K562 (cell line): Measurements from ENCODE around the gene VSNL1. TPM values are rescaled to one million over a fixed set of nuclear protein-coding genes. Genes with fewer than 3 reads are reported as not detected.

ENCODE experiments used
- ATAC-seq: fragments of 200-7000 bp; cut with Tn5 transposase; 3 replicates; pipeline ENCODE4 v1.9.1; 2020; ENCODE audit warnings: moderate library complexity
- BruUV-seq: library from RNA; stranded (reverse); fragments of 400-500 nt; replicated peaks from 2 replicates; lab custom pipeline; 2021; lab: Mats Ljungman, UMichigan
- CTCF ChIA-PET: fragments of 300-600 bp; formaldehyde crosslinking; extraction: SDS; loops from one replicate; lab custom pipeline; 2021; ENCODE audit warnings: low intra/inter-chr PET ratio; lab: Yijun Ruan, JAX
- POLR2A ChIA-PET: fragments of 300-600, 350-650 bp; sonication (Branson Sonifier 250); formaldehyde crosslinking; extraction: SDS; loops from one replicate; lab custom pipeline; 2021; ENCODE audit warnings: antibody characterized with exemption, inconsistent platforms; lab: Yijun Ruan, JAX
- DNase-seq, 4 experiments: peaks; one replicate each; pipeline versions ENCODE4 v3.0.0 to v3.0.0-alpha.2; 2011 to 2018; ENCODE audit warnings: low spot score in 3 of 4, mixed read lengths in 3 of 4; ENCODE audit errors: extremely low read depth in 1 of 4
- FAIRE-seq: peaks from 2 replicates; lab custom pipeline; 2011; peaks lifted over from hg19 to GRCh38; lab: Jason Lieb, UNC
- H2AFZ ChIP-seq: 2 replicates; pipeline ENCODE4 v1.6.0; 2011; ENCODE audit warnings: low read depth, low read length, control low read depth, inconsistent platforms
- H3K27ac ChIP-seq: fragments of 200-600 bp; 3 replicates; pipeline ENCODE4 v1.8.0; 2011; ENCODE audit warnings: low read depth, mild to moderate bottlenecking, control low read depth, inconsistent platforms, low read length, moderate library complexity, mixed read lengths; ENCODE audit errors: extremely low read depth
- H3K27me3 ChIP-seq, 2 experiments: fragments of 300-600 bp in 1 of 2; 2 replicates in 1 of 2; 3 replicates in 1 of 2; pipeline versions ENCODE4 v1.6.0 to v1.8.0; 2011; ENCODE audit warnings: inconsistent platforms in 2 of 2, low read length in 2 of 2, mild to moderate bottlenecking in 1 of 2, mixed read lengths in 1 of 2, moderate library complexity in 1 of 2; ENCODE audit not compliant: control insufficient read depth in 2 of 2, insufficient read depth in 2 of 2
- H3K36me3 ChIP-seq: fragments of 300-600 bp; 3 replicates; pipeline ENCODE4 v1.8.0; 2011; ENCODE audit warnings: mild to moderate bottlenecking, low read length, inconsistent platforms; ENCODE audit not compliant: control insufficient read depth, insufficient read depth
- H3K4me1 ChIP-seq, 2 experiments: fragments of 200-600 bp in 1 of 2; replicated peaks in 1 of 2; 2 replicates in 1 of 2; 3 replicates in 1 of 2; pipeline versions ENCODE4 v1.5.1 to v1.8.0; 2011; ENCODE audit warnings: inconsistent platforms in 2 of 2, low read length in 2 of 2, mild to moderate bottlenecking in 1 of 2, mixed read lengths in 1 of 2, moderate library complexity in 1 of 2; ENCODE audit not compliant: control insufficient read depth in 2 of 2, insufficient read depth in 2 of 2
- H3K4me2 ChIP-seq: 2 replicates; pipeline ENCODE4 v1.6.1; 2011; ENCODE audit warnings: low read length, control low read depth, inconsistent platforms, mixed read lengths; ENCODE audit not compliant: insufficient read depth
- H3K4me3 ChIP-seq: fragments of 200-600 bp; sonication (generic), shearing (Covaris generic); 2 replicates; pipeline ENCODE4 v1.5.1; 2016; ENCODE audit warnings: control low read depth, inconsistent platforms
- H3K79me2 ChIP-seq: fragments of 200-600 bp; 3 replicates; pipeline ENCODE4 v1.8.0; 2011; ENCODE audit warnings: low read length, inconsistent platforms; ENCODE audit not compliant: control insufficient read depth, insufficient read depth
- H3K9ac ChIP-seq, 2 experiments: 2 replicates each; pipeline versions ENCODE4 v1.6.0 to v1.6.1; 2011; ENCODE audit warnings: low read depth in 2 of 2, low read length in 2 of 2, control low read depth in 1 of 2, inconsistent platforms in 1 of 2, mild to moderate bottlenecking in 1 of 2, mixed read lengths in 1 of 2; ENCODE audit not compliant: insufficient read depth in 1 of 2
- H3K9me1 ChIP-seq: one replicate; pipeline ENCODE4 v1.6.0; 2011; ENCODE audit warnings: inconsistent platforms, mild to moderate bottlenecking, low read length, moderate library complexity; ENCODE audit not compliant: control insufficient read depth, insufficient read depth
- H3K9me3 ChIP-seq: replicated peaks from 2 replicates; pipeline ENCODE4 v1.5.1; 2011; ENCODE audit warnings: low read depth, low read length, inconsistent platforms; ENCODE audit not compliant: control insufficient read depth, insufficient read depth
- H4K20me1 ChIP-seq: replicated peaks from 2 replicates; pipeline ENCODE4 v1.6.1; 2011; ENCODE audit warnings: low read length, inconsistent platforms, mixed read lengths; ENCODE audit not compliant: control insufficient read depth, insufficient read depth
- ATF7 ChIP-seq: fragments of 450-650 bp; IDR thresholded peaks from 2 replicates; pipeline ENCODE4 v1.7.1; 2014; ENCODE audit warnings: mild to moderate bottlenecking, moderate library complexity
- CTBP1 ChIP-seq: fragments of 450-650 bp; IDR thresholded peaks from 2 replicates; pipeline ENCODE4 v1.6.1; 2016; ENCODE audit warnings: borderline replicate concordance
- ETV1 ChIP-seq: fragments of 450-650 bp; conservative IDR thresholded peaks from 2 replicates; pipeline ENCODE4 v1.6.1; 2016; ENCODE audit warnings: missing genetic modification characterization, control low read depth, low read depth, missing compliant biosample characterization
- HDGF ChIP-seq: fragments of 450-650 bp; IDR thresholded peaks from 2 replicates; pipeline ENCODE4 v1.6.1; 2016
- MBD2 ChIP-seq: sonication (generic); IDR thresholded peaks from 2 replicates; pipeline ENCODE4 v1.6.1; 2016; ENCODE audit warnings: low read depth, borderline replicate concordance
- NELFE ChIP-seq: IDR thresholded peaks from 2 replicates; pipeline ENCODE4 v1.6.1; 2011; ENCODE audit warnings: mild to moderate bottlenecking; ENCODE audit not compliant: insufficient read depth, insufficient read length
- PCBP1 ChIP-seq: fragments of 200-400 bp; formaldehyde crosslinking; IDR thresholded peaks from 2 replicates; pipeline ENCODE4 v1.6.1; 2018; ENCODE audit warnings: mild to moderate bottlenecking, low read depth, low read length; ENCODE audit not compliant: poor library complexity, severe bottlenecking
- RFX7 ChIP-seq: fragments of 250-450 bp; sonication (Bioruptor Pico); IDR thresholded peaks from 2 replicates; pipeline ENCODE4 v1.5.1; 2021; ENCODE audit warnings: mild to moderate bottlenecking
- RNF219 ChIP-seq: fragments of 250-450 bp; sonication (Bioruptor Pico); IDR thresholded peaks from 2 replicates; pipeline ENCODE4 v1.5.0; 2022; ENCODE audit warnings: mild to moderate bottlenecking
- ZBTB7A ChIP-seq: IDR thresholded peaks from 2 replicates; pipeline ENCODE4 v1.6.1; 2011; ENCODE audit warnings: low read depth, mild to moderate bottlenecking, low read length, moderate library complexity, borderline replicate concordance; ENCODE audit not compliant: control insufficient read depth
- ZFX ChIP-seq: sonication (generic); formaldehyde crosslinking; IDR thresholded peaks from 2 replicates; pipeline ENCODE4 v1.8.0; 2022; ENCODE audit warnings: mild to moderate bottlenecking, missing genetic modification reagents, moderate library complexity
- ZKSCAN1 ChIP-seq: fragments of 150-350 bp; IDR thresholded peaks from 2 replicates; pipeline ENCODE4 v1.6.1; 2016; ENCODE audit warnings: low read depth, low read length
- ZNF224 ChIP-seq: sonication (generic); formaldehyde crosslinking; IDR thresholded peaks from 2 replicates; pipeline ENCODE4 v1.8.0; 2022; ENCODE audit warnings: mild to moderate bottlenecking, missing genetic modification reagents
- WGBS: fragments of 100-300 bp; shearing (Covaris generic); methylation state at CpG from one replicate; pipeline ENCODE4 v1.1.6; 2016; ENCODE audit warnings: low coverage, mixed read lengths; ENCODE audit not compliant: insufficient coverage; ENCODE audit errors: missing lambda C conversion rate; 5-methylcytosine and 5-hydroxymethylcytosine counted together
- in situ Hi-C: fragments of 300-500 bp; cut with MboI; formaldehyde crosslinking; loops from 4 replicates; pipeline ENCODE4 v1.15.0; 2018; ENCODE audit warnings: inconsistent platforms, mixed read lengths
- intact Hi-C: fragments of 100-400 bp; cut with micrococcal nuclease; formaldehyde crosslinking; loops from 2 replicates; pipeline ENCODE4 v1.14.2; 2022
- polyA plus RNA-seq, 8 experiments: library from polyadenylated mRNA; depleted of rRNA in 4 of 8; stranded (reverse) in 5 of 8; unstranded in 3 of 8; fragments of >200 nt; fragmentation: Nextera tagmentation in 2 of 8; fragmentation: Illumina TruSeq in 1 of 8; extraction: Ambion mirVana in 2 of 8; extraction: Trizol in 1 of 8; gene quantifications; 2 replicates each; pipeline versions ENCODE4 v1.2.1 to v1.2.3, GENCODE V29; 2011 to 2014; ENCODE audit warnings: inconsistent platforms in 1 of 8, missing spikeins in 1 of 8
- total RNA-seq, 7 experiments: library from RNA; depleted of rRNA in 6 of 7; stranded (reverse); fragments of >200 nt in 6 of 7; fragmentation: Illumina TruSeq in 2 of 7; extraction: Trizol in 2 of 7; gene quantifications; 2 replicates each; pipeline versions ENCODE4 v1.2.1 to v1.2.3, GENCODE V29; 2011 to 2021; ENCODE audit warnings: low replicate concordance in 1 of 7
- TF ChIP-seq, protein P1 (sequence below), 2 experiments: fragments of 200-800 bp in 1 of 2; sonication (Bioruptor generic) in 1 of 2; sonication (generic) in 1 of 2; formaldehyde crosslinking in 1 of 2; IDR thresholded peaks in 1 of 2; conservative IDR thresholded peaks in 1 of 2; 2 replicates each; pipeline versions ENCODE4 v1.5.0 to v1.6.1; 2016 to 2020; ENCODE audit warnings: missing compliant biosample characterization in 1 of 2, missing genetic modification characterization in 1 of 2, missing genetic modification reagents in 1 of 2
- TF ChIP-seq, protein P2 (sequence below): sonication (generic); formaldehyde crosslinking; IDR thresholded peaks from 2 replicates; pipeline ENCODE4 v1.8.0; 2023; ENCODE audit warnings: mild to moderate bottlenecking, missing genetic modification reagents
- TF ChIP-seq, protein P3 (sequence below): fragments of 200-800 bp; sonication (Bioruptor generic); IDR thresholded peaks from 2 replicates; pipeline ENCODE4 v1.6.1; 2017; ENCODE audit warnings: missing genetic modification characterization, missing compliant biosample characterization

Gene VSNL1
- total and polyA plus RNA-seq, 9 of the 15 experiments (the other 6 are each of a cell fraction or from before 2014, with no cell fraction given), result 0.20 TPM; not detected in 8

DNA sequence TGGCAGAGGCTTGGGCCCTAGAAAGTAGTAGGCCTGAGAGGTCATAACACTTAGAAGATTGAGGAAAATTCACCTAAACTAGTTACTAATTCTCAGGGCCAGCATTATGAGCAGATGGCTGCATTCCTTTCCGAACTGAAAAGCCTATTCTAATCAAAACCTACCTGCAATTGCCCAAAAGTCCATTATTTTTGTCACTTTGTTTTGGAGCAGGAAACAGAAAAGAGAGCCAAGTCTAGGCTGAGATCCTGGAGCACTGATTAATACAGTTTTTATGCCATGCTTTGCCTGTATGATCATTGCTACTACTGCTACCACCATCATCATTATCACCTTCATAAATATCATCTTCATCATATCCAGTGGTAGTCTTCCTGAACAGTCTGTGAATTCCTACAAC is 14.7 kb downstream of the VSNL1 start (continued):
- no peak for TF ChIP-seq ATF7
- TF ChIP-seq, protein P1, sequence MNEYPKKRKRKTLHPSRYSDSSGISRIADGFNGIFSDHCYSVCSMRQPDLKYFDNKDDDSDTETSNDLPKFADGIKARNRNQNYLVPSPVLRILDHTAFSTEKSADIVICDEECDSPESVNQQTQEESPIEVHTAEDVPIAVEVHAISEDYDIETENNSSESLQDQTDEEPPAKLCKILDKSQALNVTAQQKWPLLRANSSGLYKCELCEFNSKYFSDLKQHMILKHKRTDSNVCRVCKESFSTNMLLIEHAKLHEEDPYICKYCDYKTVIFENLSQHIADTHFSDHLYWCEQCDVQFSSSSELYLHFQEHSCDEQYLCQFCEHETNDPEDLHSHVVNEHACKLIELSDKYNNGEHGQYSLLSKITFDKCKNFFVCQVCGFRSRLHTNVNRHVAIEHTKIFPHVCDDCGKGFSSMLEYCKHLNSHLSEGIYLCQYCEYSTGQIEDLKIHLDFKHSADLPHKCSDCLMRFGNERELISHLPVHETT (CRISPR knock-in tag; conservative IDR thresholded peaks at IDR 0.05 in 1 of 2, IDR thresholded peaks at IDR 0.05 in 1 of 2), result no peak
- TF ChIP-seq HDGF, result no peak
- no peak for TF ChIP-seq RFX7 (CRISPR knock-in tag)
- TF ChIP-seq PCBP1, result no peak
- TF ChIP-seq MBD2, result no peak

DNA sequence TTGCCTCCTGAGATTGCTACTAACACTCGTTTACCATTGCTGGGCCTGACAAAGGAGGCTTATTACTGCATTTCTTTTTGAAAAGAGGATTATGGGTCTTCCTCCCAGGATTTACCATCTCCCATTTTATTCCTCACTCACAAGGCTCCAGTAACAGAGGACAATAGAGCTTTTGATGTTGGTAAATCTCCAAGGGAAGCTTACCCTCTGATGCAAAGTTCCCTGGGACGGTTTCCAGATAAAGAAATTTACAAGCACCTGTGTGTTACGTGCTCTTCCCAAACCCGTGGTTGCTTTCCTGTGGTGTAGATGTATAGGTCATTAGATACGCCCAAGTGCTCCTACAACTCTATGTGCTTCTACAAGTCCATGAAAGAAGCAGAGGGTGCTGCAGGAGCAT is 17.1 kb downstream of the VSNL1 start:
- no peak for FAIRE-seq
- Histone ChIP-seq H3K9me3 (no peaks in the 10 kb centered on the region; the same call in 1 of the 2 replicates), H2AFZ (no peak overlapping the region), H3K9me1 (no peaks in the 10 kb centered on the region), H3K4me2 (no peak overlapping the region), H3K27ac (no peak overlapping the region), H3K79me2 (no peaks in the 10 kb centered on the region), H3K36me3 (no peaks in the 10 kb centered on the region), H3K4me1 (no peaks in the 10 kb centered on the region), H3K27me3 (peaks cover 0 to 2% of the 10 kb centered on the region in 2 experiments; a peak in 1 of 5 replicates), H4K20me1 (no peaks in the 10 kb centered on the region), H3K4me3 (no peak overlapping the region), H3K9ac (no peak overlapping the region)
- in situ Hi-C loops, result no loop called here
- BruUV-seq, result no TSS peak
- no peak for DNase-seq
- intact Hi-C loops, result no loop called here
- ChIA-PET POLR2A (no interaction called here), CTCF (no interaction called here)
- 0% methylated on average over 5 of the region's 5 CpGs for WGBS
- ATAC-seq, result no peak
- TF ChIP-seq ZBTB7A, result no peak
- TF ChIP-seq, protein P2, sequence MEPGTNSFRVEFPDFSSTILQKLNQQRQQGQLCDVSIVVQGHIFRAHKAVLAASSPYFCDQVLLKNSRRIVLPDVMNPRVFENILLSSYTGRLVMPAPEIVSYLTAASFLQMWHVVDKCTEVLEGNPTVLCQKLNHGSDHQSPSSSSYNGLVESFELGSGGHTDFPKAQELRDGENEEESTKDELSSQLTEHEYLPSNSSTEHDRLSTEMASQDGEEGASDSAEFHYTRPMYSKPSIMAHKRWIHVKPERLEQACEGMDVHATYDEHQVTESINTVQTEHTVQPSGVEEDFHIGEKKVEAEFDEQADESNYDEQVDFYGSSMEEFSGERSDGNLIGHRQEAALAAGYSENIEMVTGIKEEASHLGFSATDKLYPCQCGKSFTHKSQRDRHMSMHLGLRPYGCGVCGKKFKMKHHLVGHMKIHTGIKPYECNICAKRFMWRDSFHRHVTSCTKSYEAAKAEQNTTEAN, result no peak
- no peak for TF ChIP-seq NELFE
- no peak for TF ChIP-seq ETV1 (tag)
- TF ChIP-seq CTBP1, result no peak
- TF ChIP-seq ZFX (CRISPR knock-in tag), result no peak
- TF ChIP-seq, protein P3, sequence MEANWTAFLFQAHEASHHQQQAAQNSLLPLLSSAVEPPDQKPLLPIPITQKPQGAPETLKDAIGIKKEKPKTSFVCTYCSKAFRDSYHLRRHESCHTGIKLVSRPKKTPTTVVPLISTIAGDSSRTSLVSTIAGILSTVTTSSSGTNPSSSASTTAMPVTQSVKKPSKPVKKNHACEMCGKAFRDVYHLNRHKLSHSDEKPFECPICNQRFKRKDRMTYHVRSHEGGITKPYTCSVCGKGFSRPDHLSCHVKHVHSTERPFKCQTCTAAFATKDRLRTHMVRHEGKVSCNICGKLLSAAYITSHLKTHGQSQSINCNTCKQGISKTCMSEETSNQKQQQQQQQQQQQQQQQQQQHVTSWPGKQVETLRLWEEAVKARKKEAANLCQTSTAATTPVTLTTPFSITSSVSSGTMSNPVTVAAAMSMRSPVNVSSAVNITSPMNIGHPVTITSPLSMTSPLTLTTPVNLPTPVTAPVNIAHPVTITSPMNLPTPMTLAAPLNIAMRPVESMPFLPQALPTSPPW, result no peak
- TF ChIP-seq HDGF, result no peak
- no peak for TF ChIP-seq ZKSCAN1
- no peak for TF ChIP-seq RNF219 (CRISPR knock-in tag)
- no peak for TF ChIP-seq ZNF224 (CRISPR knock-in tag)
